Esophagus muscularis mucosa (tissue), 4 donors: ENCODE results near the gene SH2D1B. TPM values are rescaled to one million over a fixed set of nuclear protein-coding genes. Genes with fewer than 3 reads are reported as not detected.

Experiments
- DNase-seq: peaks from one replicate; pipeline ENCODE4 v3.0.0-alpha.2; 2017; ENCODE audit errors: extremely low spot score
- H3K27ac ChIP-seq, 4 donors: fragments of 200-600 bp; sonication (generic); replicated peaks in 1 of 4; 1 replicate in 3 of 4; 2 replicates in 1 of 4; pipeline ENCODE4 v1.5.1; 2016 to 2019; ENCODE audit warnings: mild to moderate bottlenecking in 1 of 4
- H3K27me3 ChIP-seq, 4 donors: fragments of 200-600 bp; sonication (generic); one replicate each; pipeline versions ENCODE4 v1.5.1 to v1.6.0; 2016 to 2019
- H3K36me3 ChIP-seq, 4 donors: fragments of 200-600 bp; sonication (generic); one replicate each; pipeline ENCODE4 v1.5.1; 2016 to 2019
- H3K4me1 ChIP-seq, 4 donors: fragments of 200-600 bp; sonication (generic); one replicate each; pipeline ENCODE4 v1.5.1; 2016 to 2019
- H3K4me3 ChIP-seq, 4 donors: fragments of 200-600 bp; sonication (generic); 1 replicate in 2 of 4; 2 replicates in 2 of 4; pipeline ENCODE4 v1.5.1; 2016 to 2019; ENCODE audit warnings: mild to moderate bottlenecking in 4 of 4, moderate library complexity in 1 of 4
- H3K9me3 ChIP-seq, 4 donors: fragments of 200-600 bp; sonication (generic); 1 replicate in 3 of 4; 2 replicates in 1 of 4; pipeline ENCODE4 v1.5.1; 2016 to 2019
- CTCF ChIP-seq, 3 experiments: fragments of 200-600 bp in 2 of 3; fragments of 450-650 bp in 1 of 3; sonication (generic) in 2 of 3; IDR thresholded peaks; one replicate each; pipeline ENCODE4 v1.5.1; 2017 to 2019; ENCODE audit warnings: antibody characterized with exemption in 3 of 3, mild to moderate bottlenecking in 2 of 3, moderate library complexity in 1 of 3
- EP300 ChIP-seq: sonication (generic); formaldehyde crosslinking; IDR thresholded peaks from one replicate; pipeline ENCODE4 v1.6.1; 2017; ENCODE audit warnings: antibody characterized with exemption
- POLR2A ChIP-seq: fragments of 450-650 bp; IDR thresholded peaks from one replicate; pipeline ENCODE4 v1.6.1; 2017; ENCODE audit warnings: antibody characterized with exemption, moderate library complexity, mild to moderate bottlenecking, low read depth
- POLR2AphosphoS5 ChIP-seq, 2 donors: sonication (generic); formaldehyde crosslinking; IDR thresholded peaks; one replicate each; pipeline ENCODE4 v1.6.1; 2017; ENCODE audit warnings: antibody characterized with exemption in 2 of 2
- WGBS: methylation state at CpG from one replicate; pipeline ENCODE4 v1.1.5; 2018; 5-methylcytosine and 5-hydroxymethylcytosine counted together
- intact Hi-C: fragments of 100-400 bp; cut with DNase I; formaldehyde crosslinking; loops from one replicate; pipeline ENCODE4 v1.15.1; 2023
- total RNA-seq, 4 donors: library from RNA; depleted of rRNA; stranded (reverse); fragments of >200 nt; gene quantifications; one replicate each; pipeline versions ENCODE4 v1.1.0 to v1.2.1, GENCODE V29; 2016

SH2D1B gene
- total RNA-seq, 4 donors from 2014 or later = 1.2 TPM; not detected in 3

GRCh38 chr1:162386292-162387225 lies 25.4 kb downstream of the SH2D1B start:
- H3K36me3 ChIP-seq = peaks cover 0 to 14% (median 2%) of the 10 kb centered on the region in 4 donors
- H3K9me3 ChIP-seq = no peaks in the 10 kb centered on the region
- H3K27ac ChIP-seq = no peak overlapping the region
- TF ChIP-seq EP300 (no peak), POLR2A (no peak), POLR2AphosphoS5 (IDR thresholded peaks at IDR 0.05) (no peak)
- peaks cover 0 to 8% (median 0%) of the 10 kb centered on the region in 4 donors for H3K27me3 ChIP-seq
- H3K4me1 ChIP-seq = peaks cover 0 to under 1% (median 0%) of the 10 kb centered on the region in 4 donors
- intact Hi-C loops = no loop called here
- 88% methylated on average over 8 of the region's 8 CpGs for WGBS
- no peak for DNase-seq
- no peak overlapping the region for H3K4me3 ChIP-seq

GRCh38 chr1:162385702-162386101 lies 26.2 kb downstream of the SH2D1B start:
- 94% methylated on average over 3 of the region's 3 CpGs for WGBS
- H3K36me3 ChIP-seq = peaks cover 0 to 14% (median 2%) of the 10 kb centered on the region in 4 donors
- TF ChIP-seq EP300 (no peak), POLR2AphosphoS5 (IDR thresholded peaks at IDR 0.05) (no peak), POLR2A (no peak), CTCF (IDR thresholded peaks at IDR 0.05) (no peak)
- H3K4me1 ChIP-seq = no peaks in the 10 kb centered on the region
- intact Hi-C loops = no loop called here
- no peak overlapping the region for H3K27ac ChIP-seq
- no peak for DNase-seq
- H3K4me3 ChIP-seq = no peak overlapping the region
- H3K9me3 ChIP-seq = no peaks in the 10 kb centered on the region
- H3K27me3 ChIP-seq = peaks cover 0 to 8% (median 0%) of the 10 kb centered on the region in 4 donors

- no peak overlapping the region for H3K27ac ChIP-seq
- peaks cover 0 to 14% (median 2%) of the 10 kb centered on the region in 4 donors for H3K36me3 ChIP-seq
- no peak for DNase-seq
- 88% methylated on average over 3 of the region's 3 CpGs for WGBS
- H3K27me3 ChIP-seq = peaks cover 0 to 7% (median 0%) of the 10 kb centered on the region in 4 donors
- intact Hi-C loops = no loop called here
- no peak overlapping the region for H3K4me3 ChIP-seq
- H3K4me1 ChIP-seq = no peaks in the 10 kb centered on the region
- H3K9me3 ChIP-seq = no peaks in the 10 kb centered on the region
- TF ChIP-seq CTCF (IDR thresholded peaks at IDR 0.05) (no peak), POLR2A (no peak), EP300 (no peak), POLR2AphosphoS5 (IDR thresholded peaks at IDR 0.05) (no peak)
Observed at GRCh38 chr1:162385280-162385623, 26.7 kb downstream of the SH2D1B start.

- intact Hi-C loops = no loop called here
- 91% methylated on average over 8 of the region's 10 CpGs for WGBS
Observed at GRCh38 chr1:162384601-162385279, 27.2 kb downstream of the SH2D1B start.

More at GRCh38 chr1:162384601-162385279, 27.2 kb downstream of the SH2D1B start:
- Histone ChIP-seq H3K9me3 (no peaks in the 10 kb centered on the region), H3K27me3 (peaks cover 0 to 2% (median 0%) of the 10 kb centered on the region in 4 donors), H3K27ac (no peak overlapping the region), H3K4me1 (no peaks in the 10 kb centered on the region), H3K4me3 (no peak overlapping the region), H3K36me3 (peaks cover 0 to 14% (median 2%) of the 10 kb centered on the region in 4 donors)
- TF ChIP-seq POLR2AphosphoS5 (IDR thresholded peaks at IDR 0.05) (no peak), POLR2A (no peak), EP300 (no peak), CTCF (IDR thresholded peaks at IDR 0.05) (no peak)
- no peak for DNase-seq
